RCC 7860 (cell line): ENCODE data around the gene PCDHB7.
"Not testable (repeated sequence)": the region's sequence is repeated elsewhere in the genome, so short reads cannot be mapped to it uniquely, and the experiment has no call there.

ENCODE experiments used
- DNase-seq: peaks from one replicate; pipeline ENCODE4 v3.0.0-alpha.2; 2015; ENCODE audit warnings: low spot score
- FAIRE-seq: peaks from 2 replicates; lab custom pipeline; 2012; peaks lifted over from hg19 to GRCh38; lab: Jason Lieb, UNC

The PCDHB7 gene

GRCh38 chr5:141215504-141215903 is 43.1 kb downstream of the PCDHB7 start:
- DNase-seq, FAIRE-seq: not testable (repeated sequence)

- FAIRE-seq, DNase-seq: not testable (repeated sequence)
These were observed 43.6 kb downstream of the PCDHB7 start for GRCh38 chr5:141216035-141216434.

- FAIRE-seq = peak; percentile 18
- DNase-seq = peak; percentile 23
These were observed 50.8 kb downstream of the PCDHB7 start, which contains the start of gene PCDHB14 for GRCh38 chr5:141223112-141223783. Gene PCDHB14 (plus strand): TSS chr5:141223343. CDS start chr5:141223506, 163 bp downstream.

GRCh38 chr5:141224844-141225243 is 52.4 kb downstream of the PCDHB7 start:
- DNase-seq, FAIRE-seq: not testable (repeated sequence)

GRCh38 chr5:141225421-141225820 is 53.0 kb downstream of the PCDHB7 start:
- not testable (repeated sequence) for DNase-seq, FAIRE-seq
